ENCODE measurements around the gene CEP63. TPM values are rescaled to one million over a fixed set of nuclear protein-coding genes. Genes with fewer than 3 reads are reported as not detected.

Gene CEP63
- total and polyA plus RNA-seq, 2 of the 8 experiments (the other 6 are each of a cell fraction or from before 2014, with no cell fraction given) = 5.3 to 18.2 TPM

DNA sequence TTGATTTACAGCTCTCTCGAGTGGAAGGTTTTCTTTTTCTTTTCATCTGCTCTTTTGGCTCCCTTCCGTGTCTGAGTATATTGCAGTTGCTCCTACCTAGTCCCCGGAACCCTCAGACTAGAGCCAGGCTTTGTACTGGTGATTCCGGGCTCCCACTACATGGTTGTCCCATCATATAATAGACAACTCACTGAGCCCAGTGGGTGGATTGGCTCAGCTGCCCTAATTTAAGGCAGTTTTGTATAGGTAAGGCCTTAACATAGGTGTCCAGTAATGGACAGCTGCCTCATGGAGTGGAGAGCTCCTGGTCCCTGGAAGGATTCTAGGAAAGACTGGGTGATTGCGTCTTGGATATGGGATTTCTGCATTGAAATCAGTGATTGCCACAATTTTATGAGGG lies 106.9 kb downstream of the CEP63 start (continued):
- TF ChIP-seq NANOG (IDR thresholded peaks at IDR 0.05; ENCODE audit: insufficient read depth, low read depth, low read length, poor library complexity, severe bottlenecking) = no peak
- no peak for TF ChIP-seq EZH2 (IDR thresholded peaks at IDR 0.05; ENCODE audit: low read depth, low read length, severe bottlenecking)
- TF ChIP-seq KDM5A (IDR thresholded peaks at IDR 0.05; ENCODE audit: low read length) = no peak
- no peak for TF ChIP-seq POLR2AphosphoS5 (IDR thresholded peaks at IDR 0.05; ENCODE audit: low read depth, low read length)
- TF ChIP-seq POLR2A (IDR thresholded peaks at IDR 0.05; ENCODE audit: control extremely low read depth in 1 of 2, low read depth in 2 of 2, low read length in 2 of 2) = no peak
- TF ChIP-seq, protein P1, sequence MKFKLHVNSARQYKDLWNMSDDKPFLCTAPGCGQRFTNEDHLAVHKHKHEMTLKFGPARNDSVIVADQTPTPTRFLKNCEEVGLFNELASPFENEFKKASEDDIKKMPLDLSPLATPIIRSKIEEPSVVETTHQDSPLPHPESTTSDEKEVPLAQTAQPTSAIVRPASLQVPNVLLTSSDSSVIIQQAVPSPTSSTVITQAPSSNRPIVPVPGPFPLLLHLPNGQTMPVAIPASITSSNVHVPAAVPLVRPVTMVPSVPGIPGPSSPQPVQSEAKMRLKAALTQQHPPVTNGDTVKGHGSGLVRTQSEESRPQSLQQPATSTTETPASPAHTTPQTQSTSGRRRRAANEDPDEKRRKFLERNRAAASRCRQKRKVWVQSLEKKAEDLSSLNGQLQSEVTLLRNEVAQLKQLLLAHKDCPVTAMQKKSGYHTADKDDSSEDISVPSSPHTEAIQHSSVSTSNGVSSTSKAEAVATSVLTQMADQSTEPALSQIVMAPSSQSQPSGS (IDR thresholded peaks at IDR 0.05; ENCODE audit: low read length) = no peak
- TF ChIP-seq GTF2F1 (IDR thresholded peaks at IDR 0.05; ENCODE audit: borderline replicate concordance, low read depth, low read length) = no peak
- no peak for TF ChIP-seq SP2 (IDR thresholded peaks at IDR 0.05; ENCODE audit: low read length)

Measured in H1 (cell line).